HG03066 (cell line): ENCODE results near the gene OR2A1.
"Not testable (repeated sequence)": the region's sequence is repeated elsewhere in the genome, so short reads cannot be mapped to it uniquely, and the experiment has no call there.

Experiments used
- ATAC-seq: cut with Tn5 transposase; IDR thresholded peaks from one replicate; pipeline ENCODE4 v1.9.1; 2021; ENCODE audit warnings: low read depth; ENCODE audit not compliant: unreplicated experiment

Gene OR2A1

GRCh38 chr7:144321677-144322206 lies 9.5 kb downstream of the OR2A1 start:
- not testable (repeated sequence) for ATAC-seq

DNA sequence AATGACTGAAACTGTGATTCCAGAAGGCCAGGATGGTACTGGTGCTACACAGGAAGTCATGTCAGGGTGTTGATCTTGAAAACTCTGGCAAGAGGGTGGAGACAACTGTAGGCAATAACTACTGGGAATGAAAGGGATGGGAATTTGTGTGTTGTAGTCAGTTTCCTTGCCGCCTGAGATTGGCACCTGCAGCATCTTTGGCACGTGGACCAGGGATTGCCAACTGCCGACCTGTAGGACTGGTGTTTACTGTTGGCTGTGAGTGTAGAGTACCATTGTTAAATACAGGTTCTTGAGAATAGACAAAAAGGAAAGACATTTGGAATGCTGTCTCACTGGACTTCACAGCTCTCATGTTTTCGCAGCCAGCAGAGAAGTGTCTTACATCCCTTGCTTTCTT lies 11.1 kb downstream of the OR2A1 start:
- ATAC-seq: not testable (repeated sequence)

DNA sequence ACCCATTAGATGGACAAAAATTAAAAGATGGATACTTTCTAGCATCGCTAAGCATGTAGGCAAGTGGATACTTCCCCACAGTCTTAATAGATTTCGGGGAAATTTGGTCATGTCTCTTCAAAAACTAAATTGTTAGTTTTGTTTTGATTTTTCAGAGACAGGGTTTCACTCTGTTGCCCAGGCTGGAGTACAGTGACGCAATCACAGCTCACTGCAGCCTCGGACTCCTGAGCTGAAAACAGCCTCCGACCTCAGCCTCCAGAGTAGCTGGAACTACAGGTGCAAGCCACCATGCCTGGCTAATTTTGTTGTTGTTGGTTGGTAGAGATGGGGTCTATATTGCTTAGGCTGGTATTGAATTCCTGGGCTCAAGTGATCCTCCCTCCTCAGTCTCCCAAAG lies 13.6 kb downstream of the OR2A1 start:
- ATAC-seq: not testable (repeated sequence)

DNA sequence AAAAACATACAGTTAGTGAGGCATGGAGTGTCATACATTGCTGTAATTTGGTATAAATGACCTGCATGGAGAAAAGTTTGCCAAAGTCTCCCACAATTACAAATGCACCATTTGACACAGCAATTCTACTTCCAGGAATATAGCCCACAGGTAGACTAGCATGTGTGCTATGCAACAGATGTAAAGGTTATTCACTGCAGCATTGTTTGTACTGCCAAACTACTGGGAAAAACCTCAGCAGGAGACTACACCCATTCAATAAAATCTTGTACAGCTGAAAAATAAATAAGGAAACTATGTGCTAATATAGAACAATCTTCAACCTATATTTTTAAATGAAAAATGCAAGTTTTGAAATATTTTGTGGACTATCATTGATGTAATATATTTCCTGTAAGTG lies 17.8 kb downstream of the OR2A1 start:
- ATAC-seq: not testable (repeated sequence)

GRCh38 chr7:144331221-144331995 lies 19.2 kb downstream of the OR2A1 start:
- not testable (repeated sequence) for ATAC-seq

GRCh38 chr7:144331996-144332288 lies 19.7 kb downstream of the OR2A1 start:
- not testable (repeated sequence) for ATAC-seq

DNA sequence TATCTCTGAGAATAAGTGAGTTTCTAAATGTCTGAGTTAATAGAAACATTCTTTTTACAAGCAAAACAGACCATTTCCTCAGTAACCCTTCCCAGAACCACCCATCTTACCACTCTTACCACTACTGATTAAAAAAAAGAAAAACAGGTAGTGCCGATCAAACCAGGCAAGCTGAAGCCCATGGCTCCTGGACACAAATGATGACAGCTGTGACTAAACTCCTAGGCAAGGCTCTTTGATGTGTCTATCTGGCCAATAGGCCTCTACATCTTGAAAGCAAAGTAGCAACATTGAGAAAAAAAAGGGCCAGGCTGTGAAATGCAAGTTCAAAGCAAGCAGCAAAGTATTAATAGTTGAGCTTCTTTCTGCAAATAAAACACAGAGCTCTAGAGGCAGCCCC lies 36.4 kb downstream of the OR2A1 start:
- ATAC-seq: peak; percentile 25

DNA sequence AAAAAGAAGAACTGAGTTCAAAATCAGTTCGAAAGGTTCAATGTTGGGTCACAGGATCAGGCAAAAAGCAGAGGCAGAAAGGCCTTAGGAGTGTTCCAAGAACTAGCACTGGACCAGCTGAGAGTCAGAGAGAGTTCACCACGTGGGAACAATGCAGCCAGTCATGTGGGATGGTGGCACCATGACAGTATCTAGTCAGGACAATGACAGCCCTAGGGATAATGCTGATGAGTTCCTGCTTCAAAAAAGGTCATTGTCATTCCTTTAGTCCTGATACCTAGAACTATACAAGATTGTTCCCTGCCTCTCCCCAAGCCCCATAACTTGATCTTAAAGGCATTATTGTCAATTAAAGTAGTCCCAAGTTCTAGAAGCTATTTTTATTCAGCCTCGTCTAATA lies 39.4 kb downstream of the OR2A1 start:
- not testable (repeated sequence) for ATAC-seq

DNA sequence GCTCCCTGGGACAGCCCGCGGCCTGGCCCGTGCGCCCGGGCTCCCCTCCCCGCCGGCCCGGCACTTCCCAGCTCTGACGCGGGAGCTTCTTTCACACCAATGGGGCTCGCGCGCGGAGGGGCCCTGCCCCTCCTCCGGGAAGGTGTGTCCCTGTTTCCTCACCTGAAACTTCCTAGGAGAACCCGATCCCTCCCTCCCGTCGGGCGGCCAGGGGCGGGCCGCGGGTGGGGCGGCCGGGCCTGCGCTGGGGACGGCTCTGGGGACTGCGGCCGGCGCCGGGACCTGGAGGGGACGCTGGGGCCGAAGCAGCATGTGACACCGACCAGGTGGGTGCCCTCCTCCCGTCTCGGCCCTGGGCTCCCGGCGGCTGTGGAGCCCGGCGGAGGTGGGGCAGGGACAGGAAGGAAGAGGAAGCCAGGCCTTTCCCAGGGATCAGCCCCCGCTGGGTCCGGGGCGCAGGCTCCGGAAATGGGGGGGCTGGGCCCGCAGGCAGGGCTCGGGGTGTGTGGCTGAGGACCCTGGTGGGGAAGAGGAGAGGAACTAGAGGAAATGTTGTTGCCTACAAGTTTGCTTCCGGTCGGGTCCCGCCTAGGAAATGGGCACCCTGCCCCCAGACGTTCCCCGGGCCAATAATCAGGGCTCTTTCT lies 43.1 kb downstream of the OR2A1 start, which contains the start of gene ARHGEF5:
Gene ARHGEF5 (plus strand): TSS at position 227 of the 647 bp plus-strand sequence. CDS start 7,268 bp downstream, outside the sequence.
- peak; percentile 68 for ATAC-seq

- not testable (repeated sequence) for ATAC-seq
Observed at GRCh38 chr7:144356185-144356584, 44.0 kb downstream of the OR2A1 start.

- ATAC-seq: not testable (repeated sequence)
Observed at GRCh38 chr7:144356860-144357259, 44.6 kb downstream of the OR2A1 start.

DNA sequence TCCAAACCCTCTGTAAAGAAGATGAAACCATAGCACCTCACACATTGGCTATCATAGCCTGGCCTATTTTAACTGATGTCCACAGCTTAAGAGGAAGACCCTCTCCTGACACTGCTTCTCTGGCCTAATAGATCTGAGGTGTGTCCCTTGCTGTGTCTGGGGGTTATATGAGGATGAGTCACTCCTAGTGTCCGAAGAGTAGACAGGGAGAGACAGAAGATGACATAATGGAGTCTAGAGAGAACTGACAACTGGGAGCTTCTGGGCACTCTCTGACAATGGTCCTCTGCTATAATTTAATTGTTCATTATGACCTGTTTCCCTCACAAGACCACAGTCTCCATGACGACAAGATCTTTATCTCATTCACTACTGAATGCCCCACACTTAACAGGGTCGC lies 49.8 kb downstream of the OR2A1 start:
- ATAC-seq: not testable (repeated sequence)

DNA sequence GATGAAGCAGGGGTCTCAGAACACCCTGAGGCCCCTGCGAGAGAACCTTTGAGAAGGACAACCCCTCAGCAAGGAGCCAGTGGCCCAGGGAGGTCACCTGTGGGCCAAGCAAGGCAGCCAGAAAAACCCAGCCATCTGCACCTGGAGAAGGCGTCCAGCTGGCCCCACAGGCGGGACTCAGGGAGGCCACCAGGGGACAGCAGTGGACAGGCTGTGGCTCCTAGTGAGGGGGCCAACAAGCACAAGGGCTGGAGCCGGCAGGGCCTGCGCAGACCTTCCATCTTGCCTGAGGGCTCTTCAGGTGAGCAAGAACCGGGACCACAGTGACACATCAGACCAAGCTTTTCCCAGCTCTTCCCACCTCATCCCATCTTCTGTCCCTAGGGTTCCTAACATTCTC lies 53.3 kb downstream of the OR2A1 start:
- ATAC-seq: not testable (repeated sequence)

DNA sequence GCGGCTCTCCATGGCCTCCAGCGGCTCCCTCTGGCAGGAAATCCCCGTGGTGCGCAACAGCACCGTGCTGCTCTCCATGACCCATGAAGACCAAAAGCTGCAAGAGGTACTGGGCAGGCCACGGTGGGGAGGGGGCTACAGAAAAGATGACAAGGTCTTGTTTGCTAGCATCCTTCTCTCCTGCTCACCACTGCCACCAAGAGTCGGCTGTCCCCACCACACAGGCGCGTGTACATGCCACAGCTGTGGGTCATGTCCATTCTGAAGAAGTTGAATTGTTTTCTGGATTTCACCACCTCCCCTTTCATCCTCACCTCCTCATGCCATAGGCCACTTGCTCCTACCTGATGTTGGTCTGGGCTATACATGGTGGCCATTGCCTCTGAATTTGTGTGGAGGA lies 55.0 kb downstream of the OR2A1 start:
- not testable (repeated sequence) for ATAC-seq

DNA sequence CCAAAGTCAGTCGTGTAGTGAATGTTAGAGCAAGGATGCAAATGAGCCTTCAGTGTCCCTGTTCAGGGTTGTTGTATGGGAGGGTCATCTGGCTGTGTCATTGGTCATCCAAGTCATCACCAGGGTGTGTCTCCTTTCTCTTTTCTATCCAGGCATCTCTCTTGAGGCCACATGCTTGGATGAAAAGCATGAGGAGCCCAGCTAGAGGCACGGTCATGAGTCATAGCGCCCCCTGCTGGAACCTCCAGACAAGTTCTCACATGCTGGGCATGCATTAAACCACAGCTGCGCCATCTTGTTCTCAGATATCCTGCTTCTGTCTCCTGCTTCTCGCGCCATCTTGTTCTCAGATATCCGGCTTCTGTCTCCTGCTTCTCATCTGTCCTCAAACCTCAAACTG lies 57.0 kb downstream of the OR2A1 start:
- not testable (repeated sequence) for ATAC-seq
